ENCODE results near the gene WWOX.

Gene WWOX

GRCh38 chr16:78583441-78583840 is 484.0 kb downstream of the WWOX start:
- Histone ChIP-seq H4K20me1 (ENCODE audit: insufficient read depth) (no peaks in the 10 kb centered on the region), H3K4me3 (IDR thresholded peaks at IDR 0.05; ENCODE audit: insufficient read depth, low read depth, low read length) (no peak overlapping the region), H3K9ac (no peak overlapping the region), H3K79me2 (ENCODE audit: insufficient read depth, low read depth) (no peaks in the 10 kb centered on the region), H2AFZ (ENCODE audit: low read depth) (no peak overlapping the region), H3K27ac (no peak overlapping the region), H3K4me1 (ENCODE audit: low read depth, poor library complexity, severe bottlenecking) (no peaks in the 10 kb centered on the region), H3K4me2 (no peak overlapping the region), H3K36me3 (ENCODE audit: insufficient read depth) (no peaks in the 10 kb centered on the region), H3K27me3 (ENCODE audit: insufficient read depth, low read depth) (no peaks in the 10 kb centered on the region)
- TF ChIP-seq CTCF (conservative IDR thresholded peaks at IDR 0.05; ENCODE audit: low read depth, low read length), result no peak

- Histone ChIP-seq H3K27me3 (ENCODE audit: insufficient read depth, low read depth) (no peaks in the 10 kb centered on the region), H3K27ac (no peak overlapping the region), H3K36me3 (ENCODE audit: insufficient read depth) (no peaks in the 10 kb centered on the region), H4K20me1 (ENCODE audit: insufficient read depth) (no peaks in the 10 kb centered on the region), H3K9ac (no peak overlapping the region), H3K79me2 (ENCODE audit: insufficient read depth, low read depth) (no peaks in the 10 kb centered on the region), H3K4me1 (ENCODE audit: low read depth, poor library complexity, severe bottlenecking) (no peaks in the 10 kb centered on the region), H2AFZ (ENCODE audit: low read depth) (no peak overlapping the region), H3K4me2 (no peak overlapping the region), H3K4me3 (IDR thresholded peaks at IDR 0.05; ENCODE audit: insufficient read depth, low read depth, low read length) (no peak overlapping the region)
- no peak for TF ChIP-seq CTCF (conservative IDR thresholded peaks at IDR 0.05; ENCODE audit: low read depth, low read length)
Observed at GRCh38 chr16:78584213-78584860, 484.9 kb downstream of the WWOX start.

- Histone ChIP-seq H3K36me3 (ENCODE audit: insufficient read depth) (no peaks in the 10 kb centered on the region), H3K9ac (no peak overlapping the region), H4K20me1 (ENCODE audit: insufficient read depth) (no peaks in the 10 kb centered on the region), H3K27me3 (ENCODE audit: insufficient read depth, low read depth) (no peaks in the 10 kb centered on the region), H3K79me2 (ENCODE audit: insufficient read depth, low read depth) (no peaks in the 10 kb centered on the region), H3K4me2 (no peak overlapping the region), H3K4me1 (ENCODE audit: low read depth, poor library complexity, severe bottlenecking) (no peaks in the 10 kb centered on the region), H3K4me3 (IDR thresholded peaks at IDR 0.05; ENCODE audit: insufficient read depth, low read depth, low read length) (no peak overlapping the region), H3K27ac (no peak overlapping the region), H2AFZ (ENCODE audit: low read depth) (no peak overlapping the region)
- TF ChIP-seq CTCF (conservative IDR thresholded peaks at IDR 0.05; ENCODE audit: low read depth, low read length), result no peak
Observed at GRCh38 chr16:78584991-78585390, 485.5 kb downstream of the WWOX start.

- Histone ChIP-seq H3K4me1 (ENCODE audit: low read depth, poor library complexity, severe bottlenecking) (no peaks in the 10 kb centered on the region), H3K27me3 (ENCODE audit: insufficient read depth, low read depth) (no peaks in the 10 kb centered on the region), H2AFZ (ENCODE audit: low read depth) (no peak overlapping the region), H3K36me3 (ENCODE audit: insufficient read depth) (no peaks in the 10 kb centered on the region), H3K4me2 (no peak overlapping the region), H3K9ac (no peak overlapping the region), H3K79me2 (ENCODE audit: insufficient read depth, low read depth) (no peaks in the 10 kb centered on the region), H4K20me1 (ENCODE audit: insufficient read depth) (no peaks in the 10 kb centered on the region), H3K27ac (no peak overlapping the region), H3K4me3 (IDR thresholded peaks at IDR 0.05; ENCODE audit: insufficient read depth, low read depth, low read length) (no peak overlapping the region)
- TF ChIP-seq CTCF (conservative IDR thresholded peaks at IDR 0.05; ENCODE audit: low read depth, low read length), result no peak
Observed at GRCh38 chr16:78589331-78589730, 489.9 kb downstream of the WWOX start.

Data from KMS-11 (cell line).